ENCODE data around the gene XPNPEP2.

The XPNPEP2 gene

DNA sequence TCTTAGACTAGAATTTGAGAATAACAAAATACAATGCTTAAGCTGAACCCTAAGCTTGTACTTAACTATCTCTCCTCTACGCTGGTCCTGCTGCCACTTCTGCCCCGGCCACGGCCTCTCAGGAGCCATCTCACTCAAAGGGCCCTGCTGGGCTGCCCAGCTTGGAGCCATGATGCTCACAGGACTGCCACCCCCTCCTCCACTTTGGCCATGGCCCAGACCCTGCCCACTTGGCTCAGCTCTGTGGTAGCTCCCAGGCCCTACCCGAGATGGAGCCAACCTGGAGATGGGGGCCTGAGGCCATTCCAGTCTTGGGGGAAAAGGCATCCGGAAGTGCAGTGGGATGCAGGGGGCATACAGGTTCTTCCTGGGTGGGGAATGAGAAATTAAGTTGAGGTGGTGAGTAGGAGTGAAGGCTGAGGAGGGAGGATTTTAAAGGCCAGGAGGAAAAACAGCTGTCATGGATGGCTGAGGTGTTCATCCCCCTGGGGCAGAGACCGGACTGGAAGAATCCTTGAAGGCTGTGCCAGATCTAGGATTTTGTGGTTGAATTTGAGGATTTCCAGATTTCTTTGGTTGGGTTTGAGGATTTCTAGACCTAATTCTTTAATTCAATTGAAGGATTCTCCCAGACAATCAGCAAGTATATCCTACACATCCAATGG is 41.8 kb downstream of the XPNPEP2 start:
- no peak for DNase-seq

DNA sequence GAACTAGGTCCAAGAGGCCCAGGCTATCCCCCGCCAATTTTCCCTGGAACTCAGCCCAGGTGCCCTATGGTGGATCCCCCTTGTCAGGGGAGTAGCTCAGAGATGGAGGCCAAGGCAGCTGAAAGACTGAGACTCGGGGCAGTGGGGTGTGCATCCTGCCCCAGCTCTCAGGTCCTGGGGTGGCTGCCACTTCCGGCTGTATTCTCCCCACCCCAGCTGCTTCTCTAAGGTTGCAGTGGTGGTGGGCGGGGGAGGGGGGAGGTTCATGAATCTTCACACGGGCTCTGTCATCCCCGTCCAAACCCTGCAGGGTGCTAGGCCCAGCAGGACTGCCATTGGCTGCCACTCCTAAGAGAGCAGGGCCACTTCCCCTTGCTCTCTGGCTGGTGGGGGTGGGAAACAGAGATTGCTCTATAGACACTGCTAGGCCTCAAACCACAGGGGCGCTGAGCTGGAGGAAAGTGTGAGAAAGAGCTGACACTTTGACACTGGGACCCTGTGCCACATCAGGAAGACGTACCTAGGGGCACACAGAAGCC is 42.4 kb downstream of the XPNPEP2 start:
- no peak for DNase-seq

DNA sequence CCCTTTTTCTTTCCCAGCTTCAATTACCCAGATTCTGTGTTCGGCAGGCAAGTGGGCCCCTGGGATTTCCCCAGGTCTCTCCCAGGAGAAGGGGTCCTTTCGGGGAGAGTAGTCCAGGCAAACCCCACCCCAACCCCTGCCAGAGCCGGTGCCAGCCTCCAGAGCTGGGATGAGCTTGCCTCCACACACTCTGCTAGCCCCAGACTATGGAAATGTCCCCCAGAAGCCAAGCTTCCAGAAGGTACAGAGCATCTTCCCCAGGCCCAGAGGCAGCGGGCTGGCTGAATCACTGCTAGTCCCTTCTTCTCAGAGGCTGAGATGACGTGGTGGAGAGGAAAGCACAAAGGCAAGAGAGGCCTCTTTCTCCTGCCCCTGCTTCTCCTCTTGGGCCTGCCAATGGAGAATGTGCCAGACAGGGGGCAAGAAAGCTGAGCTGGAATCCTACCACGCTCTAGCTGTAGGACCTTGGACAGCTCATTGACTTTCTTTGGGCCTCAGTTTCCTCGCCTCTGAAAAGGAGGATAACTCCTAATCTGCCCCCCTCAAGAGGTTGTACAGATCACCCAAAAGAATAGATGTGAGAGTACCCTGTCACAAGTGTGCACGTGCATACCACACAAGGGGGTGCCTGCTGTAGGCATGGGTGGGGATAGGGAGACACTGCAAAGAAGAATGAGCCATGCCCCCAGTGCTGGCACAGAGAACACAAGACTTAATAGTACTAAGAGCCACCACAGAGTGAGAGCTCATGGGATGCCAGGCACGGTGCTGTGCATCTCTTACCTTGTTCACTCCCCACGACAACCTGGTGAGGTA is 43.1 kb downstream of the XPNPEP2 start:
- no peak for DNase-seq

DNA sequence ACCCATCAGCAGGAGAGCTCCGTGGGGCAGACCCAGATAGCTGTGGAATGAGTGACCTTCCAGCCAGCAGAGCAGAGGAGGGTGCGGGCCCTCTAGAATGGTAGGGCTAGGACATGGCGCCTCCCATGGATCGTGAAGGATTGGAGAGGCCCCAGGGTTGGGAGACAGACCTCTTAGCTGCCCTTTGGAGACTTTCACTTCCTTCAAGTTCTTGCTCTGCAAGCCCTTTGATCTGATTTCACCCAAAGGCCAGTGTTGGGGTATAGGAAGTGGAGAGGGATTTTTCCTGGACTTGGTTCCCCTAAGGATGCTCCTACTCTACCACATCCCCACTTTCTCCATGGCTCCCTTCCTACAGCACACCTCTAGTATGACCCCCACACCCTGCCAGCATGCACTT is 43.9 kb downstream of the XPNPEP2 start:
- DNase-seq = no peak

DNA sequence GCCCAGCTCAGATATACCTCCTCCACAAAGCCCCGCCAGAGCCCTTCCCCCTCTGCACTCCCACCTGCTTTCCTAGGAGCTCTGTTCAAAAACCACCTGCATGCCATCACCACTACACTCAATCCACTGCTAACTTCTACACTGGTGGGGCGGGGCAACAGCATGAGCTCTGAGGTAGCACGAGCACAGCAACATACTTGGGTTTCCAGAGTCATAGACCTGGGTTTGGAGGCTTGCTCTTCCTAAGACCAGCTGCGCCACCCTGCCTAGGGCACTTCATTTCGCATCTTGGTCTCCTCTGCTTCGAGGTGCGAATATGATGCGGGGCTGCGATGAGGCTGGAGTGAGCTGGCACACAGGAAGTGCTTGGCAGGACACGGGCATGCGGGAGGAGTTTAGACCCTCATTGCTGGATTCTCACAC is 44.5 kb downstream of the XPNPEP2 start:
- DNase-seq = no peak

DNA sequence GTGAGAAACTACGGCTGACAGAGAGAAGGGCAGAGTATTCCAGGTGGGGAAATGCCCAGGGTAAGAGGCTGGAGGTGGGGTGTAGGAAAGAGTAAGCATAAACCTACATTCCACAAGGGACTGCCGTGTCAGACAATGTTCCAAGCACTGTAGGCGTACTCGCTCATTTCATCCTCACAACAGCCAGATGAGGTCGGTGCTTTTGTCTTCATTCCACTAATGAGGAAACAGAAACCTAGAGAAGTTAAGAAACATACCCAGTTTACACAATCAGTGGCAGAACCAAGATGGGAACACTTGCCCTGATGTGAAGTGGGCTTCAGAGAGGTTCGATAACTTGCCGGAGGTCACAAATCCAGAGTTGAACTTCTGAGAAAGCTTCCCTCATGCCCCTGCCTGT is 45.6 kb downstream of the XPNPEP2 start:
- no peak for DNase-seq

DNA sequence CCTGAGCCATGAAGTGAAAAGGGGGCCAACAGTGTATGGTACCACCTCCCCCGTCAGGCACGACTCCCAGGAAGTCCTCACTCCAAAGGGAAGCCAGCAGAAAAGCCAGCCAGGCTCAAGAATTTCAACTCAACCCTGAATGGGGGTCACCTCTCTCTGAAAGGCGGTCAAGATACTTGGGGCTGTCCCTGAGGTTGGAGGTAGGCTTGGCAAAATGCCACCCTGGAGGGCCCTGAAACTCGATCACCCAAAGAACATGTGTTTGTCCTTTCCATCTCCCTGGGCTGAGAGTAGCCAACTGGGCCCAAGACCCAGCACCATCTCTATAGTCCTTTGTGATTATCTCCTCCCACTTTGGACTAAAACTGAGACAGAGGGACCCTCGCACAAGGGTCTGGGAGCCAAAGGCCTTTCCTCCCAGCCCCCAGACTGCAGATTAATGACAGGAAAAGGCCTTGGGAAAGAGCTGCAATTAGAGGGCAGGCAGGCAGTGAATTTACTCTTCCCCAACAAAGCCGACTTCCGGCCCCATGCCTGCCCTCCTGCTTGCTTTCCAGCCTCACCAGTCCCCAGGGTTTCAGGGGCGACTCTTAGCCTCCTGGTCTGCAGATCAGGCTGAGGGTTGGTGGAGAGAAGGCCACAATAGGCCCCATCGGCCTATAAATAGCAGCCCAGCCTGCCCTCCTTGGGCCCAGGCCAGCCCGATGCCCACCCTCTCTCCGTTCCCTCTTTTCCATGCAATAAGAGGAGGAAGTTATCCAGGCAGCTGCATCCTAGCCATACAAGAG is 46.6 kb downstream of the XPNPEP2 start:
- no peak for DNase-seq

DNA sequence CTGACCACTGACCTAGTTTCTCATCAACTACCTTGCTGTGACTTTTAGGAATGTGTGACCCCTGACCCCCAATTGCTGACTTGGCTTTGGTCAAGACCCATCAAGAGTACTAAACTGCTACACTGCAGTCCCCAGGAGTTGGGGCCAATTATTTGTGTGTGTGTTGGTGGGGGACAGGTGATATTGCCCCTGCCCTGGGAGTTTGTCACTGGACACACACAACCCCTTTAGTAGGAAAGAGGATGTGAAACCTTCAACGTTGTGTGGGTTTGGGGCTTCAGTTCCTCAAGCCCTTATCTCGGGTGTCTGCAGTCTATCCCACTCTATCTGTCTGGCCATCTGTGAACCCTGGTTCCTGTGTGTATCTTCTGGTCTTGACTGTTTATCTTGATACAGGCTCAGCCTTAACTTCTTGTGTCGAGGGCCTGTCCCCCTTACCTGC is 47.5 kb downstream of the XPNPEP2 start:
- DNase-seq = no peak

DNA sequence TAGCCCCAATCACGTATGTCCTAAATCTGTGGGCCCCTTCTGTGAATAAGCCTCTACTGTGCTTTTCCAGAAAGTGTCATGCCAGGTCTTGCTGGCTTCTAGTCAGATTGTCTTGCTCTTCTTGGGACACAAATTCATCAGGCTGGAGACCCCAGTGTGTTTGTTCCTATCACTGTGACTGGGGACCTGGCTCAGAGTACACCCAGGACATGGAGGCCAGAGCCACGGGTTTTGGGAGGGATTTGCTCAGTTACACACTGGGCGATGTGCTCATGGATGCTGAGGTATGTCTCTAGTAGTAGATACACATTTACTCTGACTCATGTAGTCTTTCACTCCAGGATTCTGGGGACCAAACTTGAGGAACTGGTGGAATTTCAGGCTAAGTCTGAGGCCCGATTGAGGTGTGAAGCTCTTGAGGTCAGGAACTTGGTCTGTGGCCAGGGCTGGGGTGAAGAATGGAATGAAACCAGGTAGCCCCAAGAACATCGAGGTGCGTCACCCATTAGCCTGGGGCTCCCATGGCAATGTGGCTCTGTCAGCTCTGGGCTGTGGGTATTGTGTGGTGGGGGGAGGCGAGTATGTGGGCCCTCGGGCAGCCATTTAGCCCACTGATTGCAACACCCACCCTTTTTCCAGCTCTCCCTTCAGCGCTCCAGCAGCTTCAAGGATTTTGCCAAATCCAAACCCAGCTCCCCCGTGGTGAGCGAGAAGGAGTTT is 48.7 kb downstream of the XPNPEP2 start:
- DNase-seq = no peak

DNA sequence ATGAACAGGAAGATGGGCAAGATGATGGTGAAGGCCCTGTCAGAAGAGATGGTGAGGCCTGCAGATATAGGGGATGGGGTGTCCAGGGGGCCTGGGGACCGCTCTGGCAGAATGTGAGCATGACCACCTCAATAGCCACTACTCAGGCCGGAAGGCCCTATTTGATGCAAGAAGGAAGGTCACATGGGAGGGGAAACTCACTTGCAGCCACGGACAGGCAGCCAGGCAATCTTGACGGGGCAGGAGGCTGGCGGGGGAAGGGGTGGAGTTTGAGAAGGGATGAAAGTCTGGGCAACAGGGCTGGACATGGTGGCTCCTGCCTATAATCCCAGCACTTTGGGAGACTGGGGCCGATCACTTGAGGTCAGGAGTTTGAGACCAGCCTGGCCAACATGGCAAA is 49.7 kb downstream of the XPNPEP2 start:
- no peak for DNase-seq

DNA sequence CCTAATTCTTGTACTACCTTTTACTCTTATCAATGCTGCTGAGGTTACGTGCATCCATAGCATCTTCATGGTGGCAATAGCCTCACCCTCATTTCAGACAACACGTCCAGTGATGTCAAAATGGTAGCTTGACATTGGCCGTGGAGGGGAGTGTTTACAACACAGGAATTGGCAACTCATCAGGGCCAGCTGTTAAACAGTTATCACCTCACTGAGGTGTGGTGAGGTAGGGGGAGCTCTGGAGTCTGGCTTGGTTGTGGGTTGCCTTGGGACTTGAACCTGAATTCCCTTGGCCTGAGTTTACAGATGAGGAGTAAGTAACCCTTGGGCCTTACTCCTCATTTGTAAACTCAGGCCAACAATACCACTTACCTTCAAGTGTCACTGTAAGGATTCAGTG is 51.4 kb downstream of the XPNPEP2 start:
- no peak for DNase-seq

DNA sequence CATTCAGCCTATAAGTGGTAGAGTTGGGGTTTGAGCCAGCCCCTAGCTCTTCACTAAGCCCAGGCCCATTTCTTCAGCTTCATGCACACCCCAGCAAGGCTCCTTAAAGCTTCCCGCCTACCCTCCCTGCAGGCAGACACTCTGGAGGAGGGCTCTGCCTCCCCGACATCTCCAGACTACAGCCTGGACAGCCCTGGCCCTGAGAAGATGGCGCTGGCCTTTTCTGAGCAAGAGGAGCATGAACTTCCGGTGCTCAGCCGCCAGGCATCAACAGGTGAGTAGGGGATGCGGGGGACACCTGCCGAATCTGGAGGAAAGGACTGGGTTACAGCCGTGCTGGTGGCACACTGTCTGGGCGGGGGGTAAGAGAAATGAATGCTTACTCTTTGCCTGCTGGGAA is 52.0 kb downstream of the XPNPEP2 start:
- DNase-seq = no peak

DNA sequence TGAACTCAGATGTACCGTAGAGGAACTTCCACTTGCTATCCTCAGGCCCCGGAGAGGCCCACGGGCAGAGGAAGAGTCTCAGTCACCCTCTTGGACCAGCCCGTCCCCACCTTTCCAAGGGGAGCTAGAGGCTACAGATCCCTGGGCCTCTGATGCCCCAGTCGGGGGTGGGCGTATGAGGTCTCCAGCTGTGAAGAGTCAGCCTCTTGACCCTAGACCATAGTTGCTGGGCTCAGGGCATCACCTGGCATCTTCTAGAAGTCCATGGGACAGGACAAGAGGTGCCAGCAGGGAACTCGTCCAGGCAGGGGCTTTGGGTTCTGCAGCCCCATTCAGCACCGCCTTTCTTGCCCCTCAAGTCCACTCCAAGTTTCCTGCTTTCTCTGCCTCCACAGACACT is 52.6 kb downstream of the XPNPEP2 start:
- DNase-seq = no peak

DNA sequence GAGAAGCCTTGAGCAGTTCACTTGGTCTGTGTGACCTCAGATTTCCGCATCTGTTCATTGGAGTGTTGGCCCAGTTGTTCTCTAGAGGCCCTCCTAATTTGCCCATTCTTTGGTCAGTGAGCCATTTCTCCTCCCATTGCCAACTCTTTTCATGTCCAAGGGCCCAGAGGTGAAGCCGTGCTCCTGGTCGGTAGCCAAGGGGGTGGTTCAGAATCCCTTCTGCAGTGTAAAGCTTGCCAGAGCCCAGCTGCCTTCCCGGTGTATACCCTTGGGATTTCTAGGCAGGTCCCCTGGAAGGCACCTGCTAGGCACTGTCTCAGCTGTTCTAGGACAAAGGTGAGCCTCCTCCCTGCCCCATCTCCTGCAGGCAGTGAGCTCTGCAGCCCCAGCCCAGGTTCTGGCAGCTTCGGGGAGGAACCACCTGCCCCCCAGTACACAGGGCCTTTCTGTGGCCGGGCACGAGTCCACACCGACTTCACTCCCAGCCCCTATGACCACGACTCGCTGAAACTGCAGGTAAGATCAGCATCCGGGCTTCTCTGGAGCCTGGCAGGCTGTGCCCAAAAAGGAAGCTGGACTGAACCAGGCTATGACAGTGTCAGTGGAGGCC is 53.3 kb downstream of the XPNPEP2 start:
- DNase-seq = no peak

DNA sequence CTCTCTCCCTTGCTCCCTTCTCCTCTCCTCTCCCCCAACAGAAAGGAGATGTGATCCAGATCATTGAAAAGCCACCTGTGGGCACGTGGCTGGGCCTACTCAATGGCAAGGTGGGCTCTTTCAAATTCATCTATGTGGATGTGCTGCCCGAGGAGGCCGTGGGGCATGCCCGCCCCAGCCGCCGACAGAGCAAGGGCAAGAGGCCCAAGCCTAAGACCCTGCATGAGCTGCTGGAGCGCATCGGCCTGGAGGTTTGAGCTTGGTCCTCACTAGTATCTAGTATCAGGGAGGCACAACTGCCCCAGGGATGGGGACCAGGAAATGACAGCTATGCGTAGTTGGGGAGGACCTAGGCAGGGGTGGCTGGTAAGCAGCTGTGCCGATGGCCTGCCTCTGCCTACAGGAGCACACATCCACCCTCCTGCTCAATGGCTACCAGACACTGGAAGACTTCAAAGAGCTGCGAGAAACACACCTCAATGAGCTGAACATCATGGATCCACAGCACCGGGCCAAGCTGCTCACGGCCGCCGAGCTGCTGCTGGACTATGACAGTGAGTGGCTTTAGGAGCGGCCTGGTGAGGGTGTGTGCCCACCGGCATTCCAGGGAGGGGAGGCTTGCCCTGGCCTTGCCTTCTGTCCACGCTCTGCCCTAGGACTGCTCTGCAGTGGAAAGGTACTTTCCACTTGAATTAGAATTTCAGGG is 54.0 kb downstream of the XPNPEP2 start:
- DNase-seq = no peak

DNA sequence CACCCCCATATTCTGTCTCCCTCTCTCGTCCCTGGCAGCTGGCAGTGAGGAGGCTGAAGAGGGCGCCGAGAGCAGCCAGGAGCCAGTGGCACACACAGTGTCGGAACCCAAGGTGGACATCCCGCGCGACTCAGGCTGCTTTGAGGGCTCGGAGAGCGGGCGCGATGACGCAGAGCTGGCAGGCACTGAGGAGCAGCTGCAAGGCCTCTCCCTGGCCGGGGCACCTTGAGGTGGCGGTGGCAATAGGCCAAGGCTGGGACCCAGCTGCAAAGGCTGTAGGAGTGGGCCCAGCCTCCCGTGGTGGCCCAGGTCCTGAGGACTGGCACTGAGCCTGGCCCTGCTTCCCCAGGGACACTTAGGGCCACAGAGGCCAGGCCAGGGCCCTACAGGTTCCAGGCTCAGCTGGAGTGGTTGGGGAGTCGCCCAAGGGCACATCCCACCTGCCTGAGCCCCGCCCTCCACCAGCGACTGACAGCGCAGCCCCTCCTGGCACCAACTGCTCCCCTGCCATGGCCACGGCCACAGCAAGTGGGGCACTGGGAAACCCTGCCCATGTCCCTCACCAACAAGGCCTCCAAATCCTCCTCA is 54.9 kb downstream of the XPNPEP2 start:
- no peak for DNase-seq

DNA sequence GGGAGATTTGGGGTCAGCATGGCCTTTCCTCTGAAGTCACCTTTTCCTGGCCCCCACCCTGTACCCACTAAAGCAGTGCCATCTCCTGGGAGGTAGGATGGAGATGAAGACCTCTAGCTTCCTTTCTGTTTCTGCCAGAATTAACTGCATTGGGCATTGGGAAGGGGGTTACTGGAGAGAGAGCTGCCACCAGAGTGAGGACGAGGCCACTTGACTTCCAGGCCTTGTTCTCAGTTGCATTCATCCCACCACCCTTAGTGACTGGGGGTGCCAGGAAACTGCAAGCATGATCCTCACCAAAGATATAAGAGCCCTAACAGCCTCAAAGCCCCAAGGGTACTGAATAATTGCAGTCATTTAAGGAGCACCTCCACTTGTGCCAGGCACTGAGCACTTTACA is 56.8 kb downstream of the XPNPEP2 start:
- no peak for DNase-seq

DNA sequence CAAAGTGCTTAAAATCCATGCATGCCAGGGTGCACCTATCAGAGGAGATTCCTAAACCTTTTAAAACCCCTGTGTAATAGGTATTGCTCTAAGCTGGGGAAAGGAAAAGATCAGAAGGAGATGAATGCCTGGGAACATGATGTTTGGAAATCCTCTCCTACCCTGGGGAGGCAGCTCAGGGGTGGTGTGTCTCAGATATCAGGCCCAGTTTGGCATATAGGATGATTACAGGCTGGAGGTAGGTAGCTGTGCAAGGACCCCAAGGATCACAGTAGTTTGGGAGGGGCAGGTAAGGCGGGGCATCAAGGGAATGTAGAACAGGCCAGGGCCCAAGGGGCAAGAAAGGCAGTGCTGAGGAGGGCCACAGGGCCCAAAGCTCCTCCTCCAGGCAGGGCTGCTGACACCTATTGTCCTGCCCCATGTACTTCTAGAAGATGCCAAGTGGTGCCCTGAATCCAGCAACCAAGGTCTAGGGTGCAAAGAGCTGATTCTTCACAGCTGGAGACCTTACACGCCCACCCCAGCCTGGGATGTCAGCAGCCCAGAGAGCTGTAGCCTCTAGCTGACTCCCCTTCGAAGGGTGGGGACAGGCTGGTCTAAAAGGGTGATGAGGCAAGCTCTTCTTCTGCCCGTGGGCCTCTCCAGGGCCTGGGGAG is 58.6 kb downstream of the XPNPEP2 start:
- DNase-seq = no peak

DNA sequence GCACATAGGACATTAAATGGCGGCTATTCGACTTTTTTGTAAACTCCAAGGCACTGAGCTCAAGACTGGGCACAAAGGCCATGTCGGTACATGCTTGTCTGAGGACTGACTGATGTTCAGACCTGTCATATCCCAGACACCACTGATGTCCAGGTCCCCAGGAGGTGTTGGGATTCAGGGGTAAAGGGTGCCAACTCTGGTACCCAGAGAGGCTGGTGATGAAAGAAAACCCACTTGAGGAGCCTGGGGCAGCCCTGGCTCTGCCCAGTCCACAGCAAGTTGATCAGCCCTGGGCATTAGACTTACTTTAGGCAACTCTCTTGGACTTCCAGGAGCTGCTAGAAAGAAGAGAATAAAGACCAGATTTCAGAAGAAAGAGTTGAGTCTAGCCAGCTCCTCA is 59.7 kb downstream of the XPNPEP2 start:
- no peak for DNase-seq

DNA sequence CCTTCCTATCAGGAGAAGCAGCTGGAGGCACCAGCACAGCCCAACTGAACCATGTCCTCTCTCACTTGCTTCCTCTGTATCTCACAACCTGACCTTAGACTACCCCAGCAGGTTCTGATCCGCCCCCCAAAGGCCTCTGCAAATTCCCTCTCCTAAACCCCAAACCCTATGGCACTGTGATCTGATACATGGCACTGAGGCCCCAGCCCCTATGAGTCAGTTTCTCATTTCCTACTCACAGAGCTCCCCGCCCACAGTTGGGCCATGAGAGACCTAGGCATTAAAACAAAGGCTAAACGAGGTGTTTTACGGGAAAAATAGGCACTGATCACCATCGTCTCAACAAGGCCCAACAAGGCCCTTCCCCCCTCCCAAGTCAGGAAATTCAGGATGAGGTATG is 60.1 kb downstream of the XPNPEP2 start:
- DNase-seq = no peak

DNA sequence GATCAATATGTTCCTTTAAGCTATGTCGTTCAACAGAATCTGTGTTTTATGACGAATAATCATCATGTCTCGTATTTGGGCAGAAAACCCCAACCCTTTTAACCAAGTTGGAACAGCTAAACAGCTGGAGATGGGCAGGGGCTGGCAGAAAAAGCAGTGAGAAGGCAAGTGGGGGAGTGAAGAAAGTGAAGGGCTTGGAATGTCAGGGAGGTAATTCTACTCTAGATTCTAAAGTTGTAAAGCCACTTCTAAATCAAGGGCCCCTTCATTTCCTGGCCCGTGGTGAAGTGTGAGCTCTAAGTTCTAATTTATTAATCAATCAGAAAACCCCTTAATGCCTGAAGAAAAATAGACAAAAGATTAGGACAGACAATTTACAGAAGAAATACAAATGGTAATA is 61.4 kb downstream of the XPNPEP2 start:
- no peak for DNase-seq
